NCI-H2171 (cell line): ENCODE measurements around the gene SLC25A18.
"Not testable (repeated sequence)": the region's sequence is repeated elsewhere in the genome, so short reads cannot be mapped to it uniquely, and the experiment has no call there.

Experiments
- DNase-seq: peaks from one replicate; lab custom pipeline; 2025; lab: John Stamatoyannopoulos, UW

Gene SLC25A18

DNA sequence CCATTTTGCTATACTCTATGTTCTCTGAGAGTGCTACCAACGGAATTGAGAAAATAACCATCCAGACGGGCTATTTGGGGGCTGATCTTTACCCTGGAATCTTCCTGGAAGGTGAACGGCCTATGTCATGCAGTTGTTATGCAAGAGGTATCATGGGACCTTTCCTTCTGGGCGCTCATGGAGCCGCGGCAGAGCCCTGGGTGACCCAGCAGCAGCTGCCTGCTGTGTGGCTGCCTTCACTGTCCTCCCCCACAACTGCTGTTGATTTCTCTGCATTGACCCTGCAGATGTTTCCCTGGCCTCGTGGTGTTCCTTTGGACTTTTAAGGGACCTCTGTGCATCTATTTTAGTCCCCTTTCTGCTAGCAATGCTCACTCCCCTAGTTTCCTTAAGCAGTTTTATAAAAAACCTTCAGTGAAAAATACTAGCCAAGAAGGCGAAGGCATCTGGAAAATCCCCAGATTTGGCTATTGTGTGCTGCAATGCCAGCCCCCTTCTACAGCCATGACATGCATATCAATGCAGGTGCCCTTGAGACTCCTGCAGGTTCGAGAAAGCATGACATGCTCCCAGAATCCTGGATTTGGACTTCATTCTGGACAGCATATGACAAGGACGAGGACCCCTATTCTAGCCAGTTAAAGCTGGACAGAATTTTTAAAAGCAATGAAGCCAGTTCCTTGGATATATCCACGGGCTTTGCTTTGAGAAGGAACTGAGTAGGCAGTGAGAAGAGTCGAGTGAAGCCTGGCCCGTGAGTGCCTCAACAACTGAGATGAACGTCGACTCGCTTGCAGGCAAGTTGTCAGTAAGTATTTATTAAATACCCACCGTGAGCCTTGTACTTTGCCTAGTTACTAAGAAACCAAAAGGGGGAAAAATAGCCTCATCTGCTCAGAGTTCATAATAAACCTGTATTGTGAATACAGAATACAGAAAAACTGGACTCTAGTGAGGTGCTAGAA, at the start of gene SLC25A18:
Gene SLC25A18 (plus strand): TSS at position 593 of the 965 bp plus-strand sequence. CDS start 16,447 bp downstream, outside the sequence.
- DNase-seq = no peak

DNA sequence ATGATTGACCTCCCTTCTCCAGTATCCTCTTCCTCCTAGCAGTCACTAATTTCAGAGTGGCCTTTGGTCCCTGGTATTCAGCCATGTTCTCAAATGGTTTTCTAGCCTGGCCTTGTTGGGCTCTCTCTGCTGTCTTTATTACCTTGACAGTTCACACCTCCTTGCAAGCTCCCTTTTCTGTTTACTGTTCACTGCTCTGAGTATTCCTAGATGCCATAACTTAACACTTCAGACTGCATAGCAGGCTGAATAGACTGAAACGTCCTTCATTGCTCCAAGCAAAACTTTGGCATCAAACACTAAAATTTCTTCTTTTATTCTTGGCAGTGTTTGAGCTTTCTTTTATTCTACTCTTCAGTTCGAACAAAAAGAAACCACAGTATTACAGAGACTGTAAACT, 49.7 kb upstream of the SLC25A18 start:
- no peak for DNase-seq

DNA sequence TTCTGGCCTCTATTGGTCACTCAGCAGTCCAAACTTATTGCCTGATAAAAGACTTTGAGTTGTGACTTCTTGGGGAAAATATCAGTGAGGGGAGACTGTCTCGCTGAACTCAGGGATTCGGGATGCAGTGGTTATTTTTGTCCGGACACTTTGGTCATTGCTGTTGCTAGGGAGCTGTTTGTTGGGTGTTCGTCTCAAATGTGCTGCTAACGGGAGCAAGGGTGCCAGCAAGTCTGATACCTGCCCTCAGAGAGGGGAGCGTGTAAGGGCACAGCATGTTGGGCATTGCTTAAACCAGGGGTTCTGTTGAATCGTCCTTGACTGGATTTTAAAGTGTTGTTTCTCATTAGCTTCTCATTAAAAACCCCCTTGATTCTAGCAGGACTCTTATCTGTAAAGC, 49.2 kb upstream of the SLC25A18 start:
- no peak for DNase-seq

- DNase-seq = no peak
These were observed 44.9 kb upstream of the SLC25A18 start for GRCh38 chr22:17518406-17518805.

- not testable (repeated sequence) for DNase-seq
These were observed 41.3 kb upstream of the SLC25A18 start for GRCh38 chr22:17521971-17522370.

DNA sequence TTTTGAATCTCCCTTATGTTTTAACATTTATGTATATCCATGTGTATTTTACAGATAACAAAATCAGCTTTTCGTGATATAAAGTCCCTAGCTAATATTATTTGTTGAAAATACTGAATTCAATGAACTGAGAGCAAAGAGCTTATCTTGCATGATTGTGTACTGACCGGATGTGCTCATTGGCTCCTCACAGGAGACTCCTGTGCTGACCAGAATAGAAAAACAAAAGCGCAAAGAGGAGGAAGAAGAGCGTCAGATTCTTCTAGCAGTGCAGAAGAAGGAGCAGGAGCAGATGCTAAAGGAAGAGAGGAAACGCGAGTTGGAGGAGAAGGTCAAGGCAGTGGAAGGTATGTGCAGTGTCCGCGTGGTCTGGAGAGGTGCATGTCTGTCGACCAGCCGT, 39.4 kb upstream of the SLC25A18 start:
- DNase-seq = no peak

GRCh38 chr22:17536269-17536668, 27.0 kb upstream of the SLC25A18 start:
- DNase-seq = peak; percentile 44

DNA sequence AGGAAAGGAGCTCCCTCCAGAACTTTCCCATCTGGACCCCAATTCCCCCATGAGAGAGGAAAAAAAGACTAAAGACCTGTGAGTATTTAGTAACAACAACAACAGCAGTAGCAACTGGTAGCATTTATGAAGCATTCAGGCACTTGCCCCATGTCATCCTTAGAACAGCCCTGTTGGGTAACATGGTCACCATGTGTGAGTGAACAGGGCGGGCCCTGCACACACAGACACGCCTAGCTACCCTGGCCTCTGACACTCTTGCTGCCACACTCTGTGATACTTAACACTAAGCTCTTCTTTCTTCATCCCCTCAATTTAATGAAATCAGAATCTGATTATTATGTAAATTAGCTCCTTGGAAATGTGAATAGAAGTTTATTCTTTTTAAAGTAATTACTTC, 26.1 kb upstream of the SLC25A18 start:
- DNase-seq = no peak

DNA sequence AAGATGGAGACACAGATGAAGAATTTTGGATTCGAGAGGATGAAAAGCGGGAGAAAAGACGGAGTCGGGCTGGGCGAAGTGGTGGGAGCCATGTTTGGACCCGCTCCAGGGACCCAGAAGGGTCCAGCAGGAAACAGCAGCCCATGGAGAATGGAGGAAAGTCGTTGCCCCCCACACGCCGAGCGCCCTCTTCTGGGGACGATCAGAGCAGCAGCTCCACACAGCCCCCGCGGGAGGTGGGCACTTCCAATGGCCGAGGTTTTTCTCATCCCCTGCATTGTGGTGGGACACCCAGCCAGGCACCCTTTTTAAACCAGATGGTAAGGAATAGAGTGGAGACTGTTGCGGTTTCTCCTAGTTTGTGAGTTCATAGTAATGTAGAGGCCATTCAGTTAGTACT, 22.8 kb upstream of the SLC25A18 start:
- DNase-seq = no peak

DNA sequence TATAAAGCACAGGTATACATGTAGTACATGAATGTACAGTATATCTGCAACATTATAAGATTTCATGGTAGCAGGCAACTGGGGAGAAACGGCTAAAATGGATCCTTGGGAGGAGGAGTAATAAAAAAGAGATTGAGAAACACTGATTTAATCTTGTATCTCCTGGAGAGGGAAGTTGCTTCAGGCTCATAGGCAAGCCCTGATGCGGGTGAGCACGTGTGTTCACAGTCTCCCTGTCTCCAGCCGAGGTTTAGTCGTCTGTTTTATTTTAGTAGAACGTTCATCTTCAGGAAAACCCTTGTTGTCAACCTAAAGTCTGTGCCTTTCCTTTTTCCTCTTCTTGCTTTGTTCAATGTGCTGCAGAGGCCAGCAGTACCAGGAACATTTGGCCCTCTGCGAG, 21.8 kb upstream of the SLC25A18 start:
- DNase-seq = no peak

DNA sequence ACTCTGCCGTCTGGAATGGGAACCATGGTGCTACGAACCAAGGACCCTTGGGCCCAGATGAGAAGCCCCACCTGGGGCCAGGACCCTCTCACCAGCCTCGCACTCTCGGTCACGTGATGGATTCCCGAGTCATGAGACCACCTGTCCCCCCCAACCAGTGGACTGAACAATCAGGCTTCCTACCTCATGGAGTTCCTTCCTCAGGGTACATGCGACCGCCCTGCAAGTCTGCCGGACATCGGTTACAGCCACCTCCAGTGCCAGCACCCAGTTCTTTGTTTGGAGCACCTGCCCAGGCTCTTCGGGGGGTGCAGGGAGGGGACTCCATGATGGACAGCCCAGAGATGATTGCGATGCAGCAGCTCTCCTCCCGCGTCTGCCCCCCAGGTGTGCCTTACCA, 20.8 kb upstream of the SLC25A18 start:
- DNase-seq = no peak

GRCh38 chr22:17548010-17548755, 15.1 kb upstream of the SLC25A18 start:
- no peak for DNase-seq

GRCh38 chr22:17548756-17549035, 14.6 kb upstream of the SLC25A18 start:
- no peak for DNase-seq

DNA sequence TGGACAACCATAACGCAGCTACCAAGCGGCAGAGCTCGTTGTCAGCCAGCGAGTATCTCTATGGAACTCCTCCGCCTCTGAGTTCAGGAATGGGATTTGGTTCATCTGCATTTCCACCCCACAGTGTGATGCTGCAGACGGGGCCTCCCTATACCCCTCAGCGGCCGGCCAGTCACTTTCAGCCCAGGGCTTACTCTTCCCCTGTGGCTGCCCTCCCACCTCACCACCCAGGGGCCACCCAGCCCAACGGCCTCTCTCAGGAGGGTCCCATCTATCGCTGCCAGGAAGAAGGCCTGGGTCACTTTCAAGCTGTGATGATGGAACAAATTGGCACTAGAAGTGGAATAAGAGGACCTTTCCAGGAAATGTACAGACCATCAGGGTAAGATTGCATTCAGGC, 14.1 kb upstream of the SLC25A18 start:
- DNase-seq = no peak

GRCh38 chr22:17549655-17550054, 13.6 kb upstream of the SLC25A18 start:
- DNase-seq = peak; percentile 42

GRCh38 chr22:17552737-17553136, 10.6 kb upstream of the SLC25A18 start:
- no peak for DNase-seq

- no peak for DNase-seq
These were observed 8.5 kb upstream of the SLC25A18 start for GRCh38 chr22:17554814-17555213.

DNA sequence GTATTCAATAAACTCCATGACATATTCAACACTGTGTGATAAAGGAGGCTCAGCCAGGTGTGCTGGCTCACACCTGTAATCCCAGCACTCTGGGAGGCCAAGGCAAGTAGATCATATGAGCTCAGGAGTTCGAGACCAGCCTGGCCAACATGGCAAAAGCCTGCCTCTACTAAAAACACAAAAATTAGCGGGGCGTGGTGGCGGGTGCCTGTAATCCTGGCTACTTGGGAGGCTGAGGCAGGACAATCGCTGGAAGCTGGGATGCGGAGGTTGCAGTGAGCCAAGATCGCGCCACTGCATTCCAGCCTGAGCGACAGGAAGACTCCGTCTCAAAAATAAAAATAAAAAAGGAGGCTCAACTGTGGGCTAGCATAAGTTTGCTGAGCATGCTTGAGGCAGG, 4.1 kb upstream of the SLC25A18 start:
- no peak for DNase-seq

DNA sequence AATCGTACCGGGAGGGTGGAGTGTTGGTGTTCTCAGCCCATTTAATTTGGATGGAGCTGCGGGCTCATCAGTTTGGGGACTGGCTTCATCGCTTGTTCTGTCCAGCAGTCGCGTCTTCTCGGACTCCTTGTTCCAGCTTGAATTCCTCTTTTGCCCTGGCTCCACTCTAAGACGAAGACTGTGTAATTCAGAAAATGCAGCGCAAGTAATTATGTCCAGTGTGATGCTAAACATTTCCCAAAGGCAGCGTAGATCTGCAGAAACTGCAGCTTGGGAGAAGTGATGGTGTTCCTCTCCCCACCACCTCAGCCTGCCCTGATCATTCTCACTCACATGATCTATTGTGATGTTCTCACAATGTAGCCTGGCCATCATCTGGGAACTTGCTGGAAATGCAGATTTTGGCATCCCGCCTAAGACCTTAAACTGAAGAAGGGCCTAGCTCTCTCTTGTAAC, 666 bp downstream of the SLC25A18 start:
- DNase-seq = no peak

- not testable (repeated sequence) for DNase-seq
These were observed 2.9 kb downstream of the SLC25A18 start for GRCh38 chr22:17566016-17566687.

DNA sequence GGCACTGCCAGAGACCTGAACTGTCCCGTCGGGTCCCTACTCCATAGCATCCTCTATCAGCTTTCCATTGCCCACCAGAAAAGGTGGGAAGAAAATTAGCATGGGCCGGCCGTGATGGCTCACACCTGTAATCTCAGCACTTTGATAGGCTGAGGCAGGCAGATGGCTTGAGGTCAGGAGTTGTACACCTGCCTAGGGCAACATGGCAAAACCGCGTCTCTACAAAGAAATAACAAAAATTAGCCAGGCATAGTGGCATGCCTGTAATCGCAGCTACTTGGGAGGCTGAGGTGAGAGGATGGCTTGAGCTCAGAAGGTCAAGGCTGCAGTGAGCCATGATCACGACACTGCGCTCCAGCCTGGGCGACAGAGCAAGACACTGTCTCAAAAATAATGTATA, 3.5 kb downstream of the SLC25A18 start:
- DNase-seq = no peak

DNA sequence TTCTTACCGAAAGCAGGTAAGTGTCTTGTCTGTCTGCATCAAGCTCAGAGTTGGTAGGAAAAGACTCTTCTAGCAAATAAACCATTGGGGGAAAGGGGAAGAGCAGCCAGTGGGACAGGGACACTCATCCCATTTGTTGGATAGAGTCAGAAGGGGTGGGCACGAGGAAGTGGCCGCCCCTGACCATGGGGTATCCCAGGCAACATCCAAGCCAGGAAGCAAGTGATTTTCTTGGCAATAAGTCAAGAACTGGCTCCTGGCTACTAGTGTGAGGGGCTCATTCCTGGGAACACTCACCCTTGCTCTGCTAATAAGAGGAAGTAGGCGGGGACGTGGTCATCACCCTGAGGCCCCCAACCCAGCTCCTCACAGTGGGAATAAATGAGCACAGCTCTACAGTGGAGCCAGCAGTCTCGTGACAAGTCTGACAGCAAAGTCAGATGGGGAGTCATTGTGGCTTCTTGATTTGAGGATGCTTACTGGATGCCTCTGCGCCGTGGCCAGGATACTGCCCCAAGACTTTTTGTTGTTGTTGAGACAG, 6.7 kb downstream of the SLC25A18 start:
- DNase-seq = no peak
